Measurements from ENCODE around the gene HOXD13. TPM values are rescaled to one million over a fixed set of nuclear protein-coding genes. Genes with fewer than 3 reads are reported as not detected.
A peak's percentile ranks its signal among the peaks of the same experiment; 100 is the strongest.

The HOXD13 gene
- total RNA-seq (2016; rRNA removed; fragmentation: Illumina TruSeq; extraction: Trizol) = not detected in 2 replicates
- not detected in 2 replicates for total RNA-seq (2016; cell fraction: cytosol; rRNA removed; fragmentation: Illumina TruSeq; extraction: Trizol; ENCODE audit: low read depth)
- total RNA-seq (2016; cell fraction: insoluble cytoplasmic fraction; rRNA removed; fragmentation: Illumina TruSeq; extraction: Trizol) = not detected in 2 replicates
- total RNA-seq (2016; cell fraction: membrane; rRNA removed; fragmentation: Illumina TruSeq; extraction: Trizol) = not detected in 2 replicates
- not detected in 2 replicates for total RNA-seq (2016; cell fraction: nucleus; rRNA removed; fragmentation: Illumina TruSeq; extraction: Trizol)
- not detected in 2 replicates for polyA plus RNA-seq (2011; rRNA removed)
- polyA plus RNA-seq (2011; cell fraction: cytosol; rRNA removed) = not detected in 2 replicates
- not detected in 2 replicates for polyA plus RNA-seq (2011; cell fraction: nucleus; rRNA removed)
- polyA plus RNA-seq (2012) = not detected in 2 replicates
- polyA plus RNA-seq (2016; cell fraction: cytosol; fragmentation: Illumina TruSeq; extraction: Trizol; ENCODE audit: low read depth) = not detected in 2 replicates
- not detected in 2 replicates for polyA plus RNA-seq (2016; cell fraction: insoluble cytoplasmic fraction; fragmentation: Illumina TruSeq; extraction: Trizol; ENCODE audit: low read depth)
- not detected in 2 replicates for polyA plus RNA-seq (2016; cell fraction: membrane; fragmentation: Illumina TruSeq; extraction: Trizol; ENCODE audit: low read depth)
- not detected in 2 replicates for polyA plus RNA-seq (2016; cell fraction: nucleus; fragmentation: Illumina TruSeq; extraction: Trizol; ENCODE audit: insufficient read depth, low read depth)
- not detected in 2 replicates for polyA minus RNA-seq (2011; rRNA and poly(A)+ RNA removed; ENCODE audit: low replicate concordance)
- not detected in 2 replicates for polyA minus RNA-seq (2011; cell fraction: cytosol; rRNA and poly(A)+ RNA removed)
- not detected in 2 replicates for polyA minus RNA-seq (2011; cell fraction: nucleus; rRNA and poly(A)+ RNA removed)
- not detected for Bru-seq, nascent RNA
- BruChase-seq, experiment 1, labeled RNA remaining after a 6-hour chase = not detected
- BruChase-seq, experiment 2, labeled RNA remaining after a 2-hour chase = not detected
- long read RNA-seq, experiment 1 = 0 reads
- long read RNA-seq, experiment 2 = 0 reads

- in situ Hi-C loops (cut with HindIII; ENCODE audit: extremely low pct_ligation_motif_present, low pct_unique_long_range_greater_than_20kb) = no loop called here
- intact Hi-C loops (cut with micrococcal nuclease; ENCODE audit: unreplicated experiment) = no loop called here
- H3K4me3 ChIP-seq (replicated peaks in 1 of 3; ENCODE audit: insufficient read depth in 1 of 3, low read depth in 2 of 3, low read length in 3 of 3) = peak within 1 kb of the TSS in 1 of 3 experiments; percentile 34; a peak in 1 of 6 replicates
- DNase-seq (ENCODE audit: low spot score) = no peak
- BruUV-seq (replicated peaks) = no TSS peak
- H3K36me3 ChIP-seq (replicated peaks in 1 of 2; ENCODE audit: control insufficient read depth in 1 of 2, insufficient read depth in 2 of 2, low read length in 2 of 2) = no peaks in the 10 kb centered on the region
- ChIA-PET CTCF (ENCODE audit: low intra/inter-chr PET ratio, low total read pairs) (no interaction called here), POLR2A (no interaction called here)
- no peak for ATAC-seq
- no peaks in the 10 kb centered on the region for H3K79me2 ChIP-seq (ENCODE audit: insufficient read depth, low read length)
- TF ChIP-seq ZNF777 (CRISPR knock-in tag; IDR thresholded peaks at IDR 0.05) = 0 out of 2 replicates have a peak, but pooled peaks have one; percentile 25
- TF ChIP-seq TCF7 (IDR thresholded peaks at IDR 0.05; ENCODE audit: low read depth) = no peak
- TF ChIP-seq ZMAT5 (CRISPR knock-in tag; IDR thresholded peaks at IDR 0.05; ENCODE audit: borderline replicate concordance, low read depth) = no peak
- TF ChIP-seq, protein P1, sequence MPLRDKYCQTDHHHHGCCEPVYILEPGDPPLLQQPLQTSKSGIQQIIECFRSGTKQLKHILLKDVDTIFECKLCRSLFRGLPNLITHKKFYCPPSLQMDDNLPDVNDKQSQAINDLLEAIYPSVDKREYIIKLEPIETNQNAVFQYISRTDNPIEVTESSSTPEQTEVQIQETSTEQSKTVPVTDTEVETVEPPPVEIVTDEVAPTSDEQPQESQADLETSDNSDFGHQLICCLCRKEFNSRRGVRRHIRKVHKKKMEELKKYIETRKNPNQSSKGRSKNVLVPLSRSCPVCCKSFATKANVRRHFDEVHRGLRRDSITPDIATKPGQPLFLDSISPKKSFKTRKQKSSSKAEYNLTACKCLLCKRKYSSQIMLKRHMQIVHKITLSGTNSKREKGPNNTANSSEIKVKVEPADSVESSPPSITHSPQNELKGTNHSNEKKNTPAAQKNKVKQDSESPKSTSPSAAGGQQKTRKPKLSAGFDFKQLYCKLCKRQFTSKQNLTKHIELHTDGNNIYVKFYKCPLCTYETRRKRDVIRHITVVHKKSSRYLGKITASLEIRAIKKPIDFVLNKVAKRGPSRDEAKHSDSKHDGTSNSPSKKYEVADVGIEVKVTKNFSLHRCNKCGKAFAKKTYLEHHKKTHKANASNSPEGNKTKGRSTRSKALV (CRISPR knock-in tag; IDR thresholded peaks at IDR 0.05) = 0 out of 2 replicates have a peak, but pooled peaks have one; percentile 5
- H2AFZ ChIP-seq (ENCODE audit: low read length) = no peak within 1 kb of the TSS
- WGBS (ENCODE audit: low lambda C conversion rate) = 57% methylated on average over 79 of the region's 95 CpGs
- H3K9ac ChIP-seq (ENCODE audit: insufficient read depth, low read depth, low read length) = no peak within 1 kb of the TSS
- FAIRE-seq = no peak
- no peaks in the 10 kb centered on the region for H3K9me3 ChIP-seq (ENCODE audit: low read length)
- H4K20me1 ChIP-seq (ENCODE audit: insufficient read depth, low read length) = no peaks in the 10 kb centered on the region
- no peak within 1 kb of the TSS; the same call in 1 of the 2 replicates for H3K4me2 ChIP-seq (ENCODE audit: low read depth, low read length)
- peaks cover 23% of the 10 kb centered on the region for H3K4me1 ChIP-seq (ENCODE audit: insufficient read depth, low read length)
- H3K27me3 ChIP-seq (ENCODE audit: control insufficient read depth in 1 of 2, insufficient read depth in 2 of 2, low read length in 2 of 2) = peaks cover 22 to 93% of the 10 kb centered on the region in 2 experiments
- no peak within 1 kb of the TSS for H3K27ac ChIP-seq (ENCODE audit: extremely low read length, insufficient read depth, low read length)
These were observed at the start of gene HOXD13 for GRCh38 chr2:176092270-176093144. TSS of gene HOXD13 (plus strand) at chr2:176092721. CDS start at chr2:176092891, 170 bp downstream.

All from HepG2 (cell line).